Lower leg skin (tissue), 3 donors: ENCODE data around the gene OTOS.

Experiments
- POLR2A ChIP-seq, 2 donors: fragments of 450-650 bp; IDR thresholded peaks; one replicate each; pipeline ENCODE4 v1.6.1; 2016 to 2017; ENCODE audit warnings: antibody characterized with exemption in 2 of 2, mild to moderate bottlenecking in 1 of 2, moderate library complexity in 1 of 2
- TF ChIP-seq, protein P1 (sequence below), 3 donors: fragments of 450-650 bp; IDR thresholded peaks; one replicate each; pipeline ENCODE4 v1.5.1; 2016; ENCODE audit warnings: antibody characterized with exemption in 3 of 3, mild to moderate bottlenecking in 3 of 3, moderate library complexity in 2 of 3

DNA sequence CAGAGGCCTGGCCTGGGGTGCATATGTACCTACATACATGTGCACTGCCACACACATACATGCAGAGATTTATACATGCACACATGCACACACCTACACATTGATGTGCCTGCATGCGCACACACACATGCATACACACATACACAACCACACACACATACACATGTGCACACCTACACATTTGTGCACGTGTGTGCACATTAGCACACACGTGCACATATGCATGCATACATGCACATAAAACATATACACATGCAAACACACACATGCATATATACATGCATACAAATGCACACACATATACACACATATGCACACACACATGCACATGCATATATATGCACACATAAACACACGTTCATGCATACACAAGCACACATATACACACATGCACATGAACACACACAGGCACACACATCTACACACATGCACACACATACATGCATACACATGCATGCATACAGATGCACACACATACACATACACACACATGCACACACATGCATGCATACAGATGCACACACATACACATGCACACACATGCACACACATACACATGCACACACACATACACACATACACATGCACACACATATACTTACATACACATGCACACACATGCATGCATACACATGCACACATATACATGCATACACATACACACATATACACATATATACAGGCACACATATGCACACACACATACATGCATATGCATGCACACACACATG is 23.6 kb upstream of the OTOS start:
- TF ChIP-seq, protein P1, sequence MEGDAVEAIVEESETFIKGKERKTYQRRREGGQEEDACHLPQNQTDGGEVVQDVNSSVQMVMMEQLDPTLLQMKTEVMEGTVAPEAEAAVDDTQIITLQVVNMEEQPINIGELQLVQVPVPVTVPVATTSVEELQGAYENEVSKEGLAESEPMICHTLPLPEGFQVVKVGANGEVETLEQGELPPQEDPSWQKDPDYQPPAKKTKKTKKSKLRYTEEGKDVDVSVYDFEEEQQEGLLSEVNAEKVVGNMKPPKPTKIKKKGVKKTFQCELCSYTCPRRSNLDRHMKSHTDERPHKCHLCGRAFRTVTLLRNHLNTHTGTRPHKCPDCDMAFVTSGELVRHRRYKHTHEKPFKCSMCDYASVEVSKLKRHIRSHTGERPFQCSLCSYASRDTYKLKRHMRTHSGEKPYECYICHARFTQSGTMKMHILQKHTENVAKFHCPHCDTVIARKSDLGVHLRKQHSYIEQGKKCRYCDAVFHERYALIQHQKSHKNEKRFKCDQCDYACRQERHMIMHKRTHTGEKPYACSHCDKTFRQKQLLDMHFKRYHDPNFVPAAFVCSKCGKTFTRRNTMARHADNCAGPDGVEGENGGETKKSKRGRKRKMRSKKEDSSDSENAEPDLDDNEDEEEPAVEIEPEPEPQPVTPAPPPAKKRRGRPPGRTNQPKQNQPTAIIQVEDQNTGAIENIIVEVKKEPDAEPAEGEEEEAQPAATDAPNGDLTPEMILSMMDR (IDR thresholded peaks at IDR 0.05): no peak
- TF ChIP-seq POLR2A (IDR thresholded peaks at IDR 0.05): no peak
